Activated CD8-positive, alpha-beta memory T cell treated with anti-CD3 and anti-CD28 coated beads for 1 hour (primary cell): ENCODE measurements around the gene SYT8.
"Not testable (repeated sequence)": the region's sequence is repeated elsewhere in the genome, so short reads cannot be mapped to it uniquely, and the experiment has no call there.

Experiments used
- DNase-seq, 2 donors: peaks; one replicate each; pipeline ENCODE4 v3.0.0-alpha.2; 2020; ENCODE audit warnings: low read depth in 1 of 2; ENCODE audit errors: extremely low read depth in 1 of 2

The SYT8 gene, protein sequence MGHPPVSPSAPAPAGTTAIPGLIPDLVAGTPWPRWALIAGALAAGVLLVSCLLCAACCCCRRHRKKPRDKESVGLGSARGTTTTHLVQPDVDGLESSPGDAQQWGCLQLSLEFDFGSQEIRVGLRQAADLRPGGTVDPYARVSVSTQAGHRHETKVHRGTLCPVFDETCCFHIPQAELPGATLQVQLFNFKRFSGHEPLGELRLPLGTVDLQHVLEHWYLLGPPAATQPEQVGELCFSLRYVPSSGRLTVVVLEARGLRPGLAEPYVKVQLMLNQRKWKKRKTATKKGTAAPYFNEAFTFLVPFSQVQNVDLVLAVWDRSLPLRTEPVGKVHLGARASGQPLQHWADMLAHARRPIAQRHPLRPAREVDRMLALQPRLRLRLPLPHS

GRCh38 chr11:1834779-1835670, at the start of gene SYT8:
TSS of gene SYT8 (plus strand) at chr11:1834990. CDS start at chr11:1835106, 116 bp downstream.
- DNase-seq = no peak

DNA sequence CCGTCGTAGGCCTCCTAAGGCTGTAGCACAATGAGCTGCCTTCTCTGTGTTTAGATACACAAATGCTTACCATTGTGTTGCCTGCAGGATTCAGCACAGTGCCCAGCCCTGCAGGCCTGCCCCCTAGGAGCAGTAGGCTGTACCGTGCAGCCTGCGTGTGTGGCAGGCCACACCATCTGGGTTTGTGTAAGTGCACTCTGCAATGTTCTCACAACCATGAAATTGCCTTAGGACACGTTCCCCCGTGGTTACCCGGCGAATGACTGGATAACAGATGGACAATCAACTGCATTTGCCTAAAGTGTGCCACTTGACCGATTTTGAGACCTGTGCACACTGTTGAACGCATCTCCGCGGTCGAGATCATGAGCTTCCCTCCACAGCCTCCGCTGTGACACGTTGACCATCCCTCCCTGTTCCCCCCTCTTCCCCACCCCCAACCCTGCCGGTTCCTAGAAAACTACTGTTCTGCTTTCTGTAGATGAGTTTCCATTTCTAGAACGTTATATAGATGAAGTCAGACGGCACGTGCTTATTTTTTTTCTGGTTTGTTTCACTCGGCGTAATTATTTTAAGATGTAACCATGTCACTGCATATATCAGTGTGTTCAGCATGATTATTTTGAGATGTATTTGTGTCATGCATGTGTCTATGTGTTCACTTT, 48.9 kb upstream of the SYT8 start:
- DNase-seq = no peak

DNA sequence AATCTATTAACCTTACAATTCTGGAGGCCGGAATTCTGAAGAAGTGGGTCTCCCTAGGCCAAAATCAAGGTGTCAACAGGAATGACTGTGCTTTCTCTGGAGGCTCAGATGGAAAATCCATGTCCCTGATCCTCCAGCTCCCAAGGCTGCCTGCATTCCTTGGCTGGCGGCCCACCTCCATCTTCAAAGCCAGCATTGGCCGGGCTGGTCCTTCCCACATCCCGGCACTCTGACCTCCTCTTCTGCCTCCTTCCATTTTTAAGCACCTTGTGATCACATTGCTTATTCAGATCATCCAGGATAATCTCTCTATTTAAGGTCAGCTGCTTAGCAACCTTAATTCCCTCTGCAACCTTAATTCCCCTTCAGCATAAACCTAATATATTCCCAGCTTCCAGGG, 48.3 kb upstream of the SYT8 start:
- DNase-seq = no peak

DNA sequence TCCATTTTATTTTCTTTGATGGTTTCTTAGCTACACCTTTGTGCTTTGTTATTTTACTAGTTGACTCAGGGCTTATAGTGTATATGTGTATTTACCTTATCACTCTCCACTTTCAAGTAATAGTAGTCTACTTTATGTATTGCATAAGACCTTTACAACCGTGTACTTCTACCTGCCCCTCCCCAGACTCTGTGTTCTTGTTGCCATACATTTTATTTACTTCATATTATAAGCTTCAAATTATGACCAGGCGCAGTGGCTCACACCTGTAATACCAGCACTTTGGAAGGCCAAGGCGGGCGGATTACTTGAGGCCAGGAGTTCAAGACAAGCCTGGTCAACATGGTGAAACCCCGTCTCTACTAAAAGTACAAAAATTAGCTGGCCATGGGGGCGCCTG, 42.9 kb upstream of the SYT8 start:
- DNase-seq = no peak

- DNase-seq = no peak
Observed at GRCh38 chr11:1792461-1792860, 42.3 kb upstream of the SYT8 start.

DNA sequence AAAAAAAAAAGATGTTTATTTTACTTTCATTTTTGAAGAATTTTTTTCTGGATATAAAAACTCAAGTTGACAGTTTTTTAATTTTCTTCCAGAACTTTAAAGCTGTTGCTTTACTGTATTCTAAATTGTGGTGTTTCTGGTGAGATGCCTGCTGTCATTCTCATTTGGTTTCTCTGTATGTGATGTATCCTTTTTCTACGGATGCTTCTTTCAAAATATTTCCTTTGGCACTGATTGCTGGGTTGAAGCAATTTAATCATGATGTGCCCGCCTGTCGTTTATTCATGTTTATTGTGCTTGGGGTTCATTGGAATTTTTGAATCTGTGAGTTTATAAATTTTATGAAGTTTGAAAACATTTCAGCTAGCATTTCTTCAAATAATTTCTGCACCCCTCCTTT, 41.7 kb upstream of the SYT8 start:
- no peak for DNase-seq

GRCh38 chr11:1796413-1797011, 38.3 kb upstream of the SYT8 start:
- no peak for DNase-seq

GRCh38 chr11:1797391-1798125, 37.2 kb upstream of the SYT8 start:
- DNase-seq = no peak

- no peak for DNase-seq
Observed at GRCh38 chr11:1803246-1803645, 31.5 kb upstream of the SYT8 start.

- DNase-seq = not testable (repeated sequence)
Observed at GRCh38 chr11:1803835-1804519, 30.8 kb upstream of the SYT8 start.

DNA sequence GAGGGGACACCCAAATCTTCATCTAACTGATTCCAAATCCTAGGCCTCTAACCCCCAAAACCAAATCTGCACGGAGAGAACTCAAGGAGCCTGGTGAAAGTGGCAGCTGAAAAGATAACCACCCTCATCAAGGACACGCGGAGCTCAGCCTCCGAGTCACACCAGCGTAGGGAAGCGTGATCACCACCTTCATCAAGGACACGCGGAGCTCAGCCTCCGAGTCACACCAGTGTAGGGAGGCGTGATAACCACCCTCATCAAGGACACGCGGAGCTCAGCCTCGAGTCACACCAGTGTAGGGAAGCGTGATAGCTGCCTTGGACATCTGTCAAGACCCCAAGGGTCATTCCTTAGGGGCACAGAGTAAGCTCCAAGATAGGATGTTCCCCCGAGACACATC, 29.3 kb upstream of the SYT8 start:
- no peak for DNase-seq

- no peak for DNase-seq
Observed at GRCh38 chr11:1807264-1807995, 27.4 kb upstream of the SYT8 start.

DNA sequence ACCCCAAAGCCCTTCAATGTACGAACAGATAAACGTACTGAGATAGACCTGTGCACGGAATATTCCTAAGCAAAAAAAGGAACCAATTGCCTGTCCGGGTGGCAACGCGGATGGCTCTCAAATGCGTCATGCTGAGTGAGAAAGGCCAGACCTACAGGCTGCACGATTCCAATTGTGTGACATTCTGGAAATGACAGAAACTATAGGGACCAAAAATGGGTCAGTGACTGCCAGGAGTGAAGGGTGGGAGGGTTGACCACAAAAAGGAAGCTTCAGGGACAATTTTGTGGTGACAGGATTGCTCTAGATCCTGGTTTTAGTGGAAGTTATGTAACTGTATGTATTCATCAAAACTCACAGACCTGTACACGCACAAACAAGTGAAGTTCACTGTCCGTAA, 24.0 kb upstream of the SYT8 start:
- no peak for DNase-seq

GRCh38 chr11:1812274-1812673, 22.5 kb upstream of the SYT8 start:
- no peak for DNase-seq

GRCh38 chr11:1812801-1813200, 22.0 kb upstream of the SYT8 start:
- no peak for DNase-seq

DNA sequence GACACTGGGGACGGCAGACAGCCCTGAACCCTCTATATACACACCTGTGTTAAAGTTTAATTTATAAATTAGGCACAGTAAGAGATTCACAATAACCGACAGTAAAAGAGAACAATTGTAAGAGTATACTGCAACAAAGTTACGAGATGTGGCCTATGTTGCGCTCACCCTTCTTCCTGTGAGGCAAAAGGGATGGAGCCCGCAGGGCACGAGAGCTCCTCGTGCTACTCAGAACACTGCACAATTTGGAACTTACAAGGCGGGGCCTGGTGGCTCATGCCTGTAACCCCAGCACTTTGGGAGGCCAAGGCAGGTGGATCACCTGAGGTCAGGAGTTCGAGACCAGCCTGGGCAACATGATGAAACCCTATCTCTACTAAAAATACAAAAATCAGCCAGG, 21.4 kb upstream of the SYT8 start:
- DNase-seq = not testable (repeated sequence)

DNA sequence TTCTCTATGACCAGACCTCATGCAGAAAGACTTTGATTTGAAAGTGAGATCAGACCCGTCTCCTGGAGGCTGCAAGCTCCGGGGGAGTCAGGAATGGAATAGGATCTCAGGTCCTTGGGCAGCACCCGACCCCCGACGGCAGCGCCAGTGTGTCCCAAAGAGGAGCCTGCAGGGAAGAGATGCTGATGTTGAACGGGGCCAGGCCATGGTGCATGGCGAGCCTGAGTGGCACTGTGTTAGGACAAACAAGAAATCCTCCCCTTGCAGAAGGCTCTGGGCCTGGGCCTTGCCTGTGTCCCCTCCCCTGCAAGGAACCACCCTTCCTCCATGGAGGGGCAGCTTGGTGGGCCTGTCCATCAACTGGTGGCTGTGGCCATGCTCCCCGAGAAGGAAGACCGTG, 20.1 kb upstream of the SYT8 start:
- no peak for DNase-seq

DNA sequence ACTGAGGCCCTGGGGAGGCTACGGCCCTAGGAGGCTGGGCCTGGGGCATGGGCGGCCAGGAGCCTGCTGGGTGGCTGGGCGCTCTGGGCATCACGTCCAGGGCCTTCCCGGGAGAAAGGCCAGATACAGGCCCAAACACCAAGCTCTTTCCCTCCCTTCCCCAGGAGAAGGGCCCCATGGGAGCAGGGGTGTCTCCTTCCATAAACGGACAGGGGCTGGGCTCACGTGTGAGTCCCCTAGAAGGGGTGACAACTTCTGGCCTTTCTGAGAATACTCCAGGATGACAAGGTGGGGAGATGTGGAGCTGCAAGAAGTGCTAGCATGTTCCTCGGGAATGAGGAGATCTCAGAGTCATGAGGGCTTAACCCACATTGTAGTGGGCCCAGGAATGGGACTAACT, 19.5 kb upstream of the SYT8 start:
- no peak for DNase-seq

DNA sequence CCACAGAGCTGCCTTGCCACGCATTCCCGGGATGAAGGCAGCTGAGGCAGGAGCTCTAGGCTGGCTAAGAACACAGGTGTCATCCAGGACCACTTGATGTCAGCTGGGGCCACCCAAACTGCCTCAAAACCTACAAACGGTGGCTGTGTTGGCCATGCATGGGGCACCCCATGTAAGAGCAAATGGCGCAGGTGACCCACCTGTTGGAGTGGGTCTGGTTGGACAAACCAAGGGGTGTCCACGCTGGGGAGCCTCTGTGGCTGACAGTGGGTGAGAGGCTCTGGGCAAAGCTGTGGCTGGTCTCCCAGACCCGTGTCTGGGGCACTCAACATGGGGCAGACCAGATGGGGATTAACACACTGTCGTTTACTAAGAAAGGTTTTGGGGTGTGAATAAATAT, 19.0 kb upstream of the SYT8 start:
- DNase-seq = no peak
